Tibial nerve (tissue), 4 donors: Measurements from ENCODE around the gene GPR55.

ENCODE experiments used
- CTCF ChIP-seq, 5 experiments: fragments of 200-600 bp in 3 of 5; fragments of 450-650 bp in 2 of 5; sonication (generic) in 3 of 5; IDR thresholded peaks; one replicate each; pipeline ENCODE4 v1.5.1; 2016 to 2019; ENCODE audit warnings: antibody characterized with exemption in 5 of 5, mild to moderate bottlenecking in 3 of 5, moderate library complexity in 2 of 5
- EP300 ChIP-seq, 2 donors: sonication (generic); formaldehyde crosslinking; IDR thresholded peaks; one replicate each; pipeline ENCODE4 v1.6.1; 2017; ENCODE audit warnings: antibody characterized with exemption in 2 of 2, mild to moderate bottlenecking in 1 of 2

GRCh38 chr2:230916218-230916617, 8.8 kb downstream of the GPR55 start:
- TF ChIP-seq EP300 (IDR thresholded peaks at IDR 0.05) (no peak), CTCF (IDR thresholded peaks at IDR 0.05) (no peak)
